NT2/D1 (cell line): Measurements from ENCODE around the gene ONECUT2.

ENCODE experiments used
- SUZ12 ChIP-seq: IDR thresholded peaks from 2 replicates; pipeline ENCODE4 v1.6.1; 2011; ENCODE audit not compliant: insufficient read length, insufficient read depth; ENCODE audit errors: extremely low read depth
- YY1 ChIP-seq: IDR thresholded peaks from 2 replicates; pipeline ENCODE4 v1.6.1; 2011; ENCODE audit not compliant: insufficient read length, insufficient read depth
- ZNF274 ChIP-seq: IDR thresholded peaks from 2 replicates; pipeline ENCODE4 v1.6.1; 2011; ENCODE audit warnings: mild to moderate bottlenecking, low read depth, low read length

DNA sequence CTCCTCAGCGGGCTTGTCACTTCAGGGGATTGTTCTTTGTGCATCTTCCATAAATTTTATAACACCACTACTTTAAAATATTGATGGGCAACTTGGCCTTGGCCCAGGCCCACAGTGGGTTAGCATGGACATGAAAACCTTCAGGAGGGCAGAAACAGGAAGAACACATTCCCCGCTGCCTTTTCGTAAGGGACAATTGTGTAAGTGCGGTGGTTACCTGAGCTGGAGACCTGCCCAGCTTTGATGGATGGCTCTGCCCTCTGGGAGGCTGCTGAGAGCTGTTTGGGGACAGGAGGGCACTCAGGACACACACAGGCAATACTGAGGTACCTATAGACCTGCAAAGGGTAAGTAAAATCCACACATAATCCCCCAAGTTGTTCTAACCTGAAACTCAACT is 104.5 kb downstream of the ONECUT2 start:
- TF ChIP-seq YY1 = no peak
- no peak for TF ChIP-seq SUZ12
- TF ChIP-seq ZNF274 = no peak
